Measurements from ENCODE around the gene ARHGEF12. TPM values are rescaled to one million over a fixed set of nuclear protein-coding genes. Genes with fewer than 3 reads are reported as not detected.
A peak's percentile ranks its signal among the peaks of the same experiment; 100 is the strongest.

The ARHGEF12 gene
- total RNA-seq, 1 donor from 2014 or later = 127 TPM

DNA sequence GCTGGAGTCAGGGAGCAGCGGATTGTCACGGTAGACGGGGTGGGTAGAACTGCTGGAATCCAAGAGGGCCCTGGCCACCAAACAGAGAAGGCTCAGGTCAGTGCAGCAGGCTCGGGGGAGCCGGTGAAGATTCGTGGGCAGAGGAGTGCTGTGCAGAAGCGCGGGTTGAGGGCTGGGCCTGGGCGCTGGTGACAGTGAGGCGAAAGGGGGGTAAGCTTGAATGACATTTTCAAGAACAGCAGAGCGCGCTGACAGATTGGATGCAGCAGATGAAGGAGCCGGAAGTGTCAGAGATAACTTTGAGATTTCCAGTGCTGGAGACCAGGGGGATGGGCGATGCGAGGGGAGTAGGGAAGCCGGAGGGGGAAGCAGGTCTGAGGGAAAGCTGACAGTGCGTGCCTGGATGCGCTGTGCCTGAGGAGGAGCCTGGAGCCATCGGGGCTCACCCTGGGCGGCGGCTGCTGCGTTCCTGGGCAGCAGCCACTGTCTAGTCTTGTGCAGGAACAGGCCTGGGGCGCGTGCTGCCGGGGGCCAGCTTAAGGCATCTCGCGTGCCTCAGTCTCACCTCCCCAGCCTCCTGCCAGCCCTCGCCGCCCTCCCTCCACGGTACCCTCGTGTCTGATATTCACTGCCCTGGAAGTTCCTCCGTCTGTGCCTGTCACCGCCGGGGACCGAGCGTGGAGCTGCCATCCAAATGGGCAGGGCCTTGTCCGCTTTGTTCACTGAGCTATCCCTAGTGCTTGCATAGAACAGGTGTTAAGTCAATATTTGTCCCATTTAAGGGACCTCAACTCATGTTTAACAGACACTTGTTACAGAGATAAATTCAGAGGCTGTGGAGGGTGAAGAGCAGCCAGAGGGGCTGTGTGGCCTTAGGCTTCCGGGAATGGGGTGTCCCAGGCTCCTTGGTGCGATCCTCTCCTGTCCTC is 180.5 kb downstream of the ARHGEF12 start:
- no peak for DNase-seq (ENCODE audit: low spot score)

DNA sequence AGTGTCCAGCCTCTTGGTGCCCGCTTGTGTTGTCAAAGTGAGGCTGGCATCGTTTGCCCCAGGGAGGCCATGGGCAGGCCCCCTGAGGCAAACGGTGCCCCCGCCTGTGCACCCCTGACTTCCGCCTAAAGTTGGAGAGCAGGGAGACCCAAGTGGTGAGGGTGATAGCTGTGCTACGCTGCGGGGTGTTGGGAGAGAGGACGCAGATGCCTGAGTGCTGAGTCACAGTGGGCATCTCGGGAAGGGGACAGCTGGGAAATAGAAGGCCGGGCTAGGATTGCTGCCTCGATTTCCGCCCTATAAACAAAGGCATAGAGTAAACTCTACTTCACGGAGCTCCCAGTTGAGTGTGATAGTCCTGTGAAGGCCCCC is 181.2 kb downstream of the ARHGEF12 start:
- no peak for DNase-seq (ENCODE audit: low spot score)

DNA sequence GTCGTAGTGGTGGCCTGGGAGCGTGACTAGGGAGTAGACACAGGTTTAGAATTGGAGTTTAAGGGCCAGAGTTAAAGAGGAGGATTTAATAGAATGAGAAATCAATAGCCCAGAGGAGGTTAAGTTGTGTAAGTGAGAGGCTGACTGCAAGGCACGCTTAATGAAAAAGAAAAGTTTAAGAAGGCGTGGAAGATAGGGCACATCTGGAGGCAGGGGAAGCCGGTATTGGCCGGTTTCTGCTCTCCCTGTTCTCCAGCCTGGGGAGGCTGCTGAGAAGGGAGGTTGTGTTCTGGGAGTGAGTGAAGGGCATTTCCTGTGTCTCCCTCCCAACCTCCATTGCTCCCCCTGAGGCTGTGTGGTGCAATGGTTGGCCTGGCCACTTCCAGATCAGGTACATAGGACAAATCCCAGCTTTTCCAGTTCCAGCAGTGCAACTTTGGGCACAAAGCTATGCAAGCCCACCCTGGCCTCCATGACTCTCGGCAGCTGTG is 181.6 kb downstream of the ARHGEF12 start:
- no peak for DNase-seq (ENCODE audit: low spot score)

DNA sequence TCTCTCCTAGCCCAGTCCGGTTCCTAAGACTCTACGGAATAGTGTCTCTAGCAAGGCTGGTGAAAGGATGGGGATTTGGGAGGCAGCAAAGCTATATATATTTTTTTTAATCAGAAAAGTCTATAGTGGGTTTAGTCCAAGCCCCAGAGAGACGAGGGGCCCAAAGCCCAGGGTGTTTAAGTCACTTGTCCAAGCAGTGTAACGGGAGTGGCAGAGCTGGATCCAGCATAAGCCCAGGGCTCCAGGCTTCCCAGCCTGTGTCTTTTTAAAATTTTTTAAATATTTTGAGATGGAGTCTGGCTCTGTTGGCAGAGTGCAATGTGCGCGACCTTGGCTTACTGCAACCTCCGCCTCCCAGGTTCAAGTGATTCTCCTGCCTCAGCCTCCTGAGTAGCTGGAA is 182.1 kb downstream of the ARHGEF12 start:
- no peak for DNase-seq (ENCODE audit: low spot score)

DNA sequence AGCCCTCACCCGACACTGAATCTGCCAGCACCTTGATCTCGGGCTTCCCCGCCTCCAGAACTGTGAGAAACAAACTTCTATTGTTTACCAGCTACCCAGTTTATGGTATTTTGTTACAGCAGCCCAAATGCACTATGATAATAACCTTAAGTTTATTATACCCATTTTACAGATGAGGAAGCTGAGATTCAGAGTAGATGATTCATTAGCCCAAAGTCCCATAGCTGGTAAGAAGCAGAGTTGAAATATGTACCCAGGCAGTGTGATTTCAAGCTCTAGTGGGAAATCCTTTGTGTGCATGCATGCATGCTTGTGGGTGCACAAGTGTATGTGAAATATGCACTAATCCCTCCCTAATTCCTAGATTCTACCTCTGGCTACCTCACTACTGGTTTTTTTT is 183.3 kb downstream of the ARHGEF12 start:
- DNase-seq (ENCODE audit: low spot score) = no peak

DNA sequence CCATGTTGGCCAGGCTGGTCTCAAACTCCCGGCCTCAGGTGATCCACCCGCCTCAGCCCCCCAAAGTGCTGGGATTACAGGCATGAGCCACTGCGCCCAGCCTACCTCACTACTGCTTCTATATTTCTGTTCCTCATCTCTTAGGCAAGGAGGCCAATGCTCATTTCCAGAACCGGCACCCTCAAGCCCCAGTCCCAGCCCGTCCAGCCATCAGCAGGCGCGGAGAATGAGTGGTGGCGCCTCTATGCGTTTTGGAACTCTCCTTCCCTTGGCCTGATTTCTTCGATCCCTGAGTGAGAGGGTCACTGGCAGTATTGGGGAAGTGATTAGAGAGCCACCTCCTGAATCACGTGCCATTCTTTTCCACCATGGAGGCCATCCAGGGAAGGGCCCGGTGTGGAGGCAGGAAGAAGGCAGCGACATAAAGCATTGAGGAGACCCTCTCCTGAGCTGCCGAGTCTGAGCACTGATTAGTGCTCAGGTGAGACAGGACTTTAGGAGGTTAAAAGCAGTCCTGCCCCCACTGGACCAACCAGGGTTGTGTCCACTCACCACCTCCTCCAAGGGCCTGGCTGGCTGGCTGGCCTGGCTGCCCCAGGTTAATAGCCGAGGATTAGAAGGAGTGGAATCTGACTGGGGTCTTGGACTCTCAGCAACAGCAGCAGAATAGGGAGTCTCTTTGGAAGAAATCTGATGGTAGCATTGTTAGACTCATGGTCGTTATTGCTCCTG is 184.0 kb downstream of the ARHGEF12 start:
- DNase-seq (ENCODE audit: low spot score) = no peak

DNA sequence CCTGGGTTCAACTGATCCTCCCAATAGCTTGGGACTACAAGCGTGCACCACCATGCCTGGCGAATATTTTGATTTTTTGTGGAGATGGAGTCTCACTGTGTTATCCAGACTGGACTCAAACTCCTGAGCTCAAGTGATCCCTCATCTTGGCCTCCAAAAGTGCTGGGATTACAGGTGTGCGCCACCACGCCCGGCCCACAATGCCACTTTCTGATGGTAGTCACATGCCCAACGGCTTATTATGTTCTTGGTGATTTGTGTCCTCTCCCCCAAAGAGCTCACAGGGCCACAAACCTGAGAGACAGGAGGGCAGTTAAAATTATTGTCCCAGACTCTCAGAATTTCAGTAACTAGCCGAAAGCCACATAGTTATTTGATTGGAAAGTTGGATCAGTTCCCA is 185.0 kb downstream of the ARHGEF12 start:
- no peak for DNase-seq (ENCODE audit: low spot score)

DNA sequence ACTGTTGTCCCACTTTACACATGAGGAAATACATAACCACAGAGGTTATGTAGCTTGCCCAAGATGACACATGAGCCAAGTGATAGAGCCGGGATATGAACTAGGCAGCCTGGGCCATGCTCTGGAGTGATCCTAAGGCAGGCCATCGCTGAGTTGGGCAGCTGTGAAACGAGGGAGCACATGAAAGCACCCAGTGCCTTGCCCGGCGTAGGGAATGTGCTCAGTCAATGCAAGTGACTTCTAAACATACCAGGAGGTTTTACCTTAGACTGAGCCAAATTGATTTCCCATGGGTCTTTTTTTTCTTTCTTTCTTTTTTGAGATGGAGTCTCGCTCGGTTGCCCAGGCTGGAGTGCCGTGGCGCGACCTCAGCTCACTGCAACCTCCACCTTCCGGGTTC is 185.8 kb downstream of the ARHGEF12 start:
- DNase-seq (ENCODE audit: low spot score) = no peak

DNA sequence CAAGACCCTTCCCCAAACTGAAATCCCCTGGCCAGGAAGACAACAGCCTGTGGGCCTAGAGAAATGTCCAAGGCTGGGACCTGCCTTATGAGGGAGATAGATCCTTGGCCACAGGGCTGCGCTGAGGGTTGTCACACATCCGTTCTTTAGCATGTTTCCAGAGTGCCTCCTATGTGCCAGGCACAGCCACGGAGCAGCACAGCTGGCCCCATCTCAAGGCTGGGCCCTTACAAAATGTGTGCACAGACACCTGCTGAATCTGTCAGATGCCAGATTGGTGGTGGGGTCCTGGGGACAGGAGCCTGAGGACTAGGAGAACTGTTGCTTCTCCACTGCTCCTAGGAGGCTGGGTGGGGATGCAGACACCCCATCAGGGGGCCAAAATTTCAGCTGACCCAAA is 186.5 kb downstream of the ARHGEF12 start:
- DNase-seq (ENCODE audit: low spot score) = no peak

DNA sequence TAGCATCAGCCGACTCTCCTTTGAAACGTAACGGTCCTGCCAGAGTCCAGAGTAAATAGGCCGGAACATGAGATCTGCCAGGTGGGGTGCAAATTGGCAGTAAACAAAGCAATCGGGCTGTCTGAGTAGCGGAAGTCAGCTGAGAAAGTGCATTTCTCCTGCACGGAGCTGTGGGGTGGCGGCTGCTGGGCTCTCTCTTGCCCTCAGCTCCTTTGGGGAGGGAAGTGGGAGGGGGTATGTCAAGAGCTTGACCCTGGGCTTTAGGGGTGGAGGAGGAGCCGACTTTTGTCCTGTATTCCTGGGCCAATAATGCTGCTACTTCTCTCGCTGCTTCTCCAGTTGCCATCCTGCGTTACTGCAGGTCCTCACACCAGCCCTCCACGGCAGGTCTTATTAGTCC is 187.0 kb downstream of the ARHGEF12 start:
- no peak for DNase-seq (ENCODE audit: low spot score)

DNA sequence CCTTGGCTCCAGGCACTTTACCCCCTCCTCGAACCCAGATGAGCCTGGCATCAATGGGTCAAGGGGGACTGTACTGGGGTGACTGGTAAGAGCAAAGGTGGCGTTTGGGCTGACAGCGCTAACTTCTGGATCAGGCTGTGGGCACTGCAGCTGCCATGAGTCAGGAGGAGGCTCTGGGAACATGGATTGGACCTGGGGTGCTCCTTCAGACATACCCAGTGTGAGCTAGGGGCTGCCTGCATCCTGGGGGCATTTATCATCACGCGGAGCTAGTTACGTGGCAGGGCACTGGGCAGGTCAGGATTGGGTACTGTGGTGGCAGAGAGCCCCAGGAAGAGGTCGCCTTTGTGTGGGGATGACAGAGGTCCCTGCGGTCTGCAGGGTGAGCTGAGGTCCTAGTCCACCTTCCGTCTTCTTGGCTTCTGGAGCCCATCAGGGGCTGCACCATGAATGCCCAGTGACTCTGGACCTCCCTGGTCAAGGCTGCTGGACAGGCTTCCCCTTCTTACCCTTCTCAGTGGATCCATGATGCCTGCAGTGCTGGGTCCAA is 188.4 kb downstream of the ARHGEF12 start:
- no peak for DNase-seq (ENCODE audit: low spot score)

DNA sequence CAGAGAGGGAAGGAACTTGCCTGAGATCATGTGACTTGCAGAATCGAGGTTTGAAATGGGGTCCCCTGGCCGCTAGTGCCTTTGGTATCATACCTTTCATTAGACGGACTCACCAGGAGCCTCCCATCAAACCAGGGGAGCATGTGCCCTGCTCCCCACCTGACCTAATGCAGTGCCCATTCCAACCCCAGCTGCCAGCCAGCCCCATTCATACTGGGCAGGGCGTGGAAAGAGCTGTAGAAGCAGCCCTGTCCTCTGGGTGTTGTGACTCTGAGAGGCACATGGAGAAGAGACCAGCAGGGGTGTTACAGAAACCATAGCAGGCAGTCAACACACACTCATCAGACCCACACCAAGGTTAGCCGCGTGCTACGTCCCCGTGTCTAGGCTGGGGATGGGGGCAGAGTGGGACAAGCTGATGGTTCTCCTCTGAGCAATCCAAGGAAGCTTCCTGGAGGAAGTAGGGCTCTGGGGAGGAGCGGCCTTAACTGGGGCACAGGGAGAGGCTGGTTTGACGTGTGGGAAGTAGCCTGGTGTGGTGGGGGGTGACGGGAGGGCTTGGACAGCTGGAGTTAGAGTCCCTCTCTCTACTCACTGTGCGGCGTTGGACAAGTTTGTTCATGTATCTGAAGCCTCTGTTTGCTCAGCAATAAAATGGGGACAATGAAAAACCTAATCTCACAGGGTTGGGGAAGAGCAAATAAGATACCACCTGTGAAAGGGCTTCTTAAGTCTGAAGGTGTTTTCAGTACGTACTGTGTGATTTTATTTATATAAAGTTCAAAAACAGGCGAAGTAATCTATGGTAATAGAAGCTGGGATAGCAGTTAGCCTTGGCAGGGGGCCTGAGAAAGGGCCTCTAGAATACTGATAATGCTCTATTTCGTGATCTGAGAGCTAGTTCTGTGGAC is 189.3 kb downstream of the ARHGEF12 start:
- no peak for DNase-seq (ENCODE audit: low spot score)

DNA sequence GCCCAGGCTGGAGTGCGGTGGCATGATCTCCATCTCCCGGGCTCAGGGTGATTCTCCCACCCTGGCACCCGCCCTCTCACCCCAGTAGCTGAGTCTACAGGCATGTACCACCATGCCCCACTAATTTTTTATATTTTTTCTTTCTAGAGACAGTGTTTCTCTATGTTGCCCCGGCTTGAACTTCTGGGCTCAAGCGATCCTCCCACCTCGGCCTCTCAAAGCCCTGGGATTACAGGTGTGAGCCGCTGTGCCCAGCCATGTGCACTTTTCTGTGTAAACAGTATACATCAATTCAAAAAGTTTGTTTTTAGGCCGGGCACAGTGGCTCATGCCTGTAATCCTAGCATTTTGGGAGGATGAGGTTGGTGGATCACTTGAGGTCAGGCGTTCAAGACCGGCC is 190.0 kb downstream of the ARHGEF12 start:
- DNase-seq (ENCODE audit: low spot score) = no peak

DNA sequence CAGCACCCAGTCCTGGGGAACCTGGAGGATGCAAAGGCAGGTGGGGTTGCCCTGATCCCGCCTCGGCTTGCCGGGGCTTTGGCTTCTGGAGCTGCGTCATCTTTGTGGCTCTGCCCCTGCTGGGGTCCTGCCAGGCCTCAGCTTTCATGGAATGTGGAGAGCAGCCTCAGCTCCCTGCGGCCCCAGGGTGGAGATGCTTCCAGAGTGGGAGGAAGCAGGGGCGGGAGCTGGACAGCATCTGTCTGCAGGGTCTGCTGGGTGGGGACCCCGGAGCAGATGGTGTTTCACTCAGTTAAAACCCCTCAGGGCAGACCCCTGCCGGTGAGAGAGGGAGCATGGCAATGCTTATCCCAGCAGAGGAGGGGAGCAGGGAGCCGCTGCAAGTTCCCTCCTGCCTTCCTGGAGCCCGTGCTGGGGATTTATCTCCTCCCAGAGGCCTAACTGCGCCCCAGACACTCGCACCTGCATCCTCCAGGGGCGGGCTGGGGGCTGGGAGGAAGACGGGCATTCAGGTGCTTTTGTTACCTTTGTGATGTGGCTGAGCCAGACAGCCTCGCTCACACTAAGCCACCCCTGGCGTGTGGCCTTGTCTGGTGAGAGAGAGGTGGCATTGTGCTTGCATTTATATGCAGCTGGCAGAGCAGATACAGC is 191.0 kb downstream of the ARHGEF12 start:
- DNase-seq (ENCODE audit: low spot score) = no peak

DNA sequence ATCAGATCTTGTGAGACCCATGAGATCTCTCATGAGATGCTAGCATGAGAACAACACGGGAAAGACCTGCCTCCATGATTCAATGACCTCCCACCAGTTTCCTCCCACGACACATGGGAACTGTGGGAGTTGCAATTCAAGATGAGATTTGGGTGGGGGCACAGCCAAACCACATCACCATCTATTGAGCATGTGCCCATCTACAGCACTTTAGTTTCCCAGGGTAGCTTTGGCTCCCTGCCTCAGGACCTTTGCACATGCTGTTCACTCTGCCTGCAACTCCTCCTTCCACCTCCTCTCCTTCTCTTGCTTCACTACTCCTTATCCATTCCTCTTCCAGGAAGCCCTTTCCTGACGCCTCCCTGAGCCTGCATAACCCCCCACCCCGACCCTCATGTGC is 192.5 kb downstream of the ARHGEF12 start:
- no peak for DNase-seq (ENCODE audit: low spot score)

DNA sequence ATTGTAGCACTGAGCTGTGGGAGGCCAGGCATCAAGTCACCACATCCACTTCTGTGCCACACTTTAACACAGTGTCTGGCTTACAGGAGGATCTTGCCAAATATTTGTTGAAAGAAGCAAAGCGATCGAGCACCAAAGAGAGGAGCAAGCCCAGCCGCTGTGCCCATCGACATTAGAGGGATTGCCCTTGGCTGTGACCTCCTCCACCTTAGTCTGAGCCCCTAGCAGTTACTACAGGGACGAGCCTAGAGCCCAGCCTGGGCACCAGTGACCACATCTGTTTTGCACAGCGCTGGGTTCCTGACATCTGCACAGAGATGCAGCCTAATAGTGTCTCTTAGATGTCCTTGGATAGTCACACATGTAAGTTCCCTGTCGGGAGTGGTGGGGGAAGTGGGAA is 193.0 kb downstream of the ARHGEF12 start:
- no peak for DNase-seq (ENCODE audit: low spot score)

DNA sequence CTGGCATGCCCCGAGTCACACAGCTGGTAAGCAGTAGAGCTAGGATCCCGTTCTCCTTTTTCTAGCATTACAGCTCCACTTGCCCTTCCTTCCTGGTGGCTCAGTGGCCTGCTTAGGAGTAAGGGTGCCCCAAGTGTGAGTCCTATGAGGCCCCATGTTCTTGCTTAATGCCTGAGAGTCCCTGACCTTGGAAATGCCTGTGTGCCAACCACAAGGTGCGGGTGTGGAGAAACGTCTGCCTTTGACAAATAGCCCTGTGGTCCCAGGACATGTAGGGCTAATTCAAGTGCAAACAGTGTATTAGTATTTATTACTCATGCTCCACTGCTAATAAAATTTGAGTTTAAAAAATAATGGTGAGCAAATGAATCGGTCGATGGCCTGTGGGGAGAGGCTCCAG is 193.7 kb downstream of the ARHGEF12 start:
- DNase-seq (ENCODE audit: low spot score) = no peak

DNA sequence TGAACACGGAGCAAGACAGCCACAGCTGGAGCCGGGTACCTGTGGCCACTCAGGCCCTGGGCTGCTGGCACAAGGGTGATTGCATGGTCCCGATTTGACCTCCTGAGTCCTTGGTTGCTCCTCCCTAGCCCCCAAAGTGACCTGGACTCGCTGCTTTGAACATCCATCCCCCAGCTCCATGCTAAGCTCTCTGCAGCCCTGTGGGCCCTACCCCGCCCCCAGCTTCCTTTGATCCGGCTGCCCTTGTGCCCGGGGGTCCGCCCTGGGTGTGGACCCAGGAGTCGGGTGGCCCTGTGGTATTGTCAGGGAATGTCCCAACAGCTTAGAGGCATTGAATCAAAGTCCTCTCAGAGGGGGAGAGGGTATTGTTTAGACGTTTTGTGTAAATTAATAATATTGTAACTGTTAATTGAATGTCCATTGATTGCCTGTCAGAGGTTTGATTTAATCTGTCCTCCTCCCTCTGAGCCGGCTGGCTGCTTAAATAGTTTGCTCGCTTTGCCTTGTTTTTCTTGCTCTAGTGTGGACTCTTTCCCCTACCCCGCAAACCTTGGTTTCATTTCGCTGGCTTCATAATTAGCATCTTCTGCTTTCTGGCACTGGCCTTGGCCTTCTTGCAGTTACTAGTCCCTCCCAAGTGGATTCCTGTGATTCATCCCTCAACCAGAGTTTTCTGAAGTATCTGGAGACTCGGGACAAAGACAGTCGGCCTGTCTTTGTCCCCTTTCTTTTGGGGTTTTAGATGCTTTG is 196.0 kb downstream of the ARHGEF12 start:
- no peak for DNase-seq (ENCODE audit: low spot score)

DNA sequence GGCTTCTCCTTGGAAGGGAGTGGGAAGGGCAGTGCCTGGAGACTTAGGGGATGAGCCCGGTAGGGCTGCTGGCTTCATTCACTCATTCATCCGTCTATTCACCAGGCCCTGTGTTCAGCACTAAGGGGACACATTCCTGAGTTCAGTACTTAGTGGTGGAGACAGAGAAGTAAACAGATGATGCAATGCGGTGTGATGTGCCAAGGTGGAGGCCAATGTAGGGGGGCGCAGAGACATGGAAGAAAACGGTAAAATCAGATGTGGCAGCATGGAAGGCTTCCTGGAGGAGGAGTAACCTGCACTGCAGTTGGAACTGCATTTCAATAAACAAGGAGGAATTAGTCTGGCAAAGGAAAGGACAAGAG is 196.6 kb downstream of the ARHGEF12 start:
- no peak for DNase-seq (ENCODE audit: low spot score)

DNA sequence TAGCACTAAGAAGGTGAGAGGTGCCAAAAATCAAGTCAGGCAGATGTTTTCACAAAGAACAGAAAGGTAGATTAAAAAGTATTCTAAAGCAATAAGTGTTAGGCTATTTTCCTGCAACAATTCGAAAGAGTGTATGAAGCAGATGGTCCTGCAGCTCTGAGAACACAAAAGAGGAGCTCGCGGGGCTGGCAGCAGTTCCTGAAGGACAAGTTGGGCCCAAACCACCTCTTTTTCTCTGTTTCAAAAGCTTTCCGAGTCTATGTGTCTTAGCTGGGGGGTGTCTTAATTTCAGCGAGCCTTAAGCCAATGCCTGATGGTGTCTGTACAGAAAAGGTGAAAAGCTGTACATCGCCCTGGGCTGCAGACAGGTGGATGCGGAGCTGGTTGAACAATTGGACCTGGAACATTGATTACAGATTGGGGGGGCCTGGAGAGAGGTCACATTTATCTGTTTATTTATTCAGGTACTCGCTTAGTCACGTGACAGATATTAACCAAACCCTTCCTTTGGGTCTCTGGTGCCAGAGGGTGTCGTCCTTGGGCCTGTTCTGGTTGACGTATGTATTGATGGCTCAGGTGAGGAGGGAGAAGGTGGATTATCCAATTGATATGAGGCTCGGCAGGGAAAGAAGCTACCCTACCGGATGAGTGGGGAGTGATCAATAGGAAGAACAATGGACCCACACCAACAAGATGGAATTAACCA is 200.0 kb downstream of the ARHGEF12 start:
- DNase-seq (ENCODE audit: low spot score) = peak; percentile 69

All from mucosa of gallbladder (tissue), 1 donor.